A549 (cell line): ENCODE data around the gene SUPV3L1.

Experiments
- EHMT2 ChIP-seq: fragments of 200-600 bp; sonication (generic); IDR thresholded peaks from 2 replicates; pipeline ENCODE4 v1.6.1; 2016; ENCODE audit warnings: antibody characterized with exemption, low read depth, mild to moderate bottlenecking, moderate library complexity
- EP300 ChIP-seq, 2 experiments: fragments of >200 bp; sonication (Bioruptor Twin); formaldehyde crosslinking; IDR thresholded peaks; 2 replicates in 1 of 2; 3 replicates in 1 of 2; pipeline ENCODE4 v1.6.1; 2016 to 2017
- JUN ChIP-seq, 2 experiments: fragments of >200 bp; sonication (Bioruptor Twin); formaldehyde crosslinking; IDR thresholded peaks; 2 replicates in 1 of 2; 3 replicates in 1 of 2; pipeline ENCODE4 v1.6.1; 2016 to 2017
- MYC ChIP-seq: IDR thresholded peaks from 2 replicates; pipeline ENCODE4 v1.6.1; 2012; ENCODE audit warnings: mild to moderate bottlenecking, inconsistent platforms, low read length, improper control_type of control experiment, borderline replicate concordance
- NPAS2 ChIP-seq: fragments of 250-450 bp; sonication (Bioruptor Pico); IDR thresholded peaks from 2 replicates; pipeline ENCODE4 v1.8.0; 2022; ENCODE audit warnings: mild to moderate bottlenecking, moderate library complexity, borderline replicate concordance
- POLR2A ChIP-seq: IDR thresholded peaks from 2 replicates; pipeline ENCODE4 v1.6.1; 2012; ENCODE audit warnings: mild to moderate bottlenecking, low read length
- RCOR1 ChIP-seq: fragments of 150-350 bp; IDR thresholded peaks from 2 replicates; pipeline ENCODE4 v1.6.1; 2014; ENCODE audit warnings: antibody characterized with exemption, low read length, low read depth
- REST ChIP-seq: fragments of 200-600 bp; sonication (generic); IDR thresholded peaks from 2 replicates; pipeline ENCODE4 v1.6.1; 2016; ENCODE audit warnings: antibody characterized with exemption, mild to moderate bottlenecking, moderate library complexity
- SMC3 ChIP-seq: fragments of >200 bp; sonication (Bioruptor Twin); formaldehyde crosslinking; IDR thresholded peaks from 3 replicates; pipeline ENCODE4 v1.6.1; 2018; ENCODE audit warnings: inconsistent platforms
- SREBF2 ChIP-seq: fragments of 450-650 bp; IDR thresholded peaks from 2 replicates; pipeline ENCODE4 v1.6.1; 2014; ENCODE audit warnings: mild to moderate bottlenecking, moderate library complexity
- TF ChIP-seq, protein P1 (sequence below): fragments of >200 bp; sonication (Bioruptor Twin); formaldehyde crosslinking; IDR thresholded peaks from 3 replicates; pipeline ENCODE4 v1.5.1; 2016
- TF ChIP-seq, protein P2 (sequence below): fragments of 450-650 bp; IDR thresholded peaks from 2 replicates; pipeline ENCODE4 v1.6.1; 2014; ENCODE audit warnings: antibody characterized with exemption
- TF ChIP-seq, protein P3 (sequence below): fragments of 250-450 bp; sonication (Bioruptor Pico); IDR thresholded peaks from 2 replicates; pipeline ENCODE4 v1.5.0; 2021; ENCODE audit warnings: mild to moderate bottlenecking, moderate library complexity, borderline replicate concordance

GRCh38 chr10:69217119-69217754 lies 37.2 kb downstream of the SUPV3L1 start:
- TF ChIP-seq RCOR1 = no peak
- TF ChIP-seq, protein P1, sequence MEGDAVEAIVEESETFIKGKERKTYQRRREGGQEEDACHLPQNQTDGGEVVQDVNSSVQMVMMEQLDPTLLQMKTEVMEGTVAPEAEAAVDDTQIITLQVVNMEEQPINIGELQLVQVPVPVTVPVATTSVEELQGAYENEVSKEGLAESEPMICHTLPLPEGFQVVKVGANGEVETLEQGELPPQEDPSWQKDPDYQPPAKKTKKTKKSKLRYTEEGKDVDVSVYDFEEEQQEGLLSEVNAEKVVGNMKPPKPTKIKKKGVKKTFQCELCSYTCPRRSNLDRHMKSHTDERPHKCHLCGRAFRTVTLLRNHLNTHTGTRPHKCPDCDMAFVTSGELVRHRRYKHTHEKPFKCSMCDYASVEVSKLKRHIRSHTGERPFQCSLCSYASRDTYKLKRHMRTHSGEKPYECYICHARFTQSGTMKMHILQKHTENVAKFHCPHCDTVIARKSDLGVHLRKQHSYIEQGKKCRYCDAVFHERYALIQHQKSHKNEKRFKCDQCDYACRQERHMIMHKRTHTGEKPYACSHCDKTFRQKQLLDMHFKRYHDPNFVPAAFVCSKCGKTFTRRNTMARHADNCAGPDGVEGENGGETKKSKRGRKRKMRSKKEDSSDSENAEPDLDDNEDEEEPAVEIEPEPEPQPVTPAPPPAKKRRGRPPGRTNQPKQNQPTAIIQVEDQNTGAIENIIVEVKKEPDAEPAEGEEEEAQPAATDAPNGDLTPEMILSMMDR = no peak
- no peak for TF ChIP-seq REST
- TF ChIP-seq, protein P2, sequence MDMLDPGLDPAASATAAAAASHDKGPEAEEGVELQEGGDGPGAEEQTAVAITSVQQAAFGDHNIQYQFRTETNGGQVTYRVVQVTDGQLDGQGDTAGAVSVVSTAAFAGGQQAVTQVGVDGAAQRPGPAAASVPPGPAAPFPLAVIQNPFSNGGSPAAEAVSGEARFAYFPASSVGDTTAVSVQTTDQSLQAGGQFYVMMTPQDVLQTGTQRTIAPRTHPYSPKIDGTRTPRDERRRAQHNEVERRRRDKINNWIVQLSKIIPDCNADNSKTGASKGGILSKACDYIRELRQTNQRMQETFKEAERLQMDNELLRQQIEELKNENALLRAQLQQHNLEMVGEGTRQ = no peak
- no peak for TF ChIP-seq SMC3
- TF ChIP-seq EHMT2 = no peak
- no peak for TF ChIP-seq NPAS2 (CRISPR knock-in tag)
- TF ChIP-seq POLR2A = no peak
- TF ChIP-seq EP300 (IDR thresholded peaks at IDR 0.05) = peak; percentile 40 to 73; a peak in 2 of 5 replicates
- TF ChIP-seq, protein P3, sequence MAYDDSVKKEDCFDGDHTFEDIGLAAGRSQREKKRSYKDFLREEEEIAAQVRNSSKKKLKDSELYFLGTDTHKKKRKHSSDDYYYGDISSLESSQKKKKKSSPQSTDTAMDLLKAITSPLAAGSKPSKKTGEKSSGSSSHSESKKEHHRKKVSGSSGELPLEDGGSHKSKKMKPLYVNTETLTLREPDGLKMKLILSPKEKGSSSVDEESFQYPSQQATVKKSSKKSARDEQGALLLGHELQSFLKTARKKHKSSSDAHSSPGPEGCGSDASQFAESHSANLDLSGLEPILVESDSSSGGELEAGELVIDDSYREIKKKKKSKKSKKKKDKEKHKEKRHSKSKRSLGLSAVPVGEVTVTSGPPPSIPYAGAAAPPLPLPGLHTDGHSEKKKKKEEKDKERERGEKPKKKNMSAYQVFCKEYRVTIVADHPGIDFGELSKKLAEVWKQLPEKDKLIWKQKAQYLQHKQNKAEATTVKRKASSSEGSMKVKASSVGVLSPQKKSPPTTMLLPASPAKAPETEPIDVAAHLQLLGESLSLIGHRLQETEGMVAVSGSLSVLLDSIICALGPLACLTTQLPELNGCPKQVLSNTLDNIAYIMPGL = no peak
- TF ChIP-seq SREBF2 = no peak
- TF ChIP-seq MYC = no peak
- TF ChIP-seq JUN (IDR thresholded peaks at IDR 0.05) = peak in 1 of 2 experiments; percentile 50; a peak in 2 of 5 replicates
